HG02798 (cell line): ENCODE measurements around the gene FBXO8.
"Not testable (repeated sequence)": the region's sequence is repeated elsewhere in the genome, so short reads cannot be mapped to it uniquely, and the experiment has no call there.

Experiments used
- ATAC-seq: cut with Tn5 transposase; IDR thresholded peaks from one replicate; pipeline ENCODE4 v1.9.1; 2021; ENCODE audit warnings: mild to moderate bottlenecking; ENCODE audit not compliant: unreplicated experiment, poor library complexity

Gene FBXO8, protein sequence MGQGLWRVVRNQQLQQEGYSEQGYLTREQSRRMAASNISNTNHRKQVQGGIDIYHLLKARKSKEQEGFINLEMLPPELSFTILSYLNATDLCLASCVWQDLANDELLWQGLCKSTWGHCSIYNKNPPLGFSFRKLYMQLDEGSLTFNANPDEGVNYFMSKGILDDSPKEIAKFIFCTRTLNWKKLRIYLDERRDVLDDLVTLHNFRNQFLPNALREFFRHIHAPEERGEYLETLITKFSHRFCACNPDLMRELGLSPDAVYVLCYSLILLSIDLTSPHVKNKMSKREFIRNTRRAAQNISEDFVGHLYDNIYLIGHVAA

DNA sequence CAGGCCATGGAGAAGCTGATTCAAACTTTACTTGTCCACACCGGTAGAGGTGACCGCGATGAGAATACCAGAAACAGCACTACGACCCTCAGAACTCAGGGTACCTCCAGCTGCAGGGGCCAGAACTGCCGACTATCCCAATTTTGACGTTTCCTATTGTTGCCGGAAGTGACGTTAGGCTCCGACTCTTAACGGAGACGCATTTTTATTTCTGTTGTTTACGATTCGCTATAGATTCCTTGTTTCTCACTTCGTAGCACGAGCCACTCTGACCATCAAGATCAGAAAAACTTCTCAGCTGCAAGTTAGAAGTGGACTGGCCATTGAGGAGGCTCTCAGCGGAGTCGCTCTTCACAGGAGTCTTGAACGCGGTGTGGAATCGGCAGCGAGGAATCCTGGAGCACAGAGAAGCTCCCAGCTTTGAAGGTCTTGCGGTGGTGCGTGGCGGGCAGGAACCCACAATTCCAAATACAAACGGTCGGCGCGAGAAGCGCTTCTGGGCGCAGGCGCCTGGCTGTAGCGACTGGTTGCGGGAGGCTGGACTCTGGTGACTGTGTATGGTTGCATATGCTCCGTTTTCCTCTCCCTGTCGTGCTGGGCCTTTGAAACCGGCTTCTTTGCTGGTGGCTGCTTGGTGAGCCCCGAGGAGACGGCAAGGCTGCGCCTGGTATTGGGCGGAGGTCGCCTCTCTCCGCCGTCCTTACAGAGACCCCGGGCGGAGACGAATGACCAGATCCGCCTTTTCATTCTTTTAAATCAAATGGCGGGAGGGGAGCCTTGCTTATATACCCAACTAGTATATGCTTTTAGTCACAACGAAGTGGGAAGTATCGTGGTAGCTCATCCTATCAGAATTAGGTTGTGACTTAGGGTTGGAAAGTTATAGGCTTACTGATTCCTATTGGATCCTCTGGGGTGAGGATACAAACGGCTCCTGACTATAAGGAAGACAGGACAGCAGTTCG lies at the start of gene FBXO8, which contains the start of gene CEP44:
Gene FBXO8, minus strand, starts transcription at position 161 of the 965 bp plus-strand sequence. CDS start 20,575 bp downstream, outside the sequence.
Gene CEP44, plus strand, starts transcription at position 405 of the 965 bp plus-strand sequence. CDS start 15,211 bp downstream, outside the sequence.
- peak; percentile 66 for ATAC-seq

DNA sequence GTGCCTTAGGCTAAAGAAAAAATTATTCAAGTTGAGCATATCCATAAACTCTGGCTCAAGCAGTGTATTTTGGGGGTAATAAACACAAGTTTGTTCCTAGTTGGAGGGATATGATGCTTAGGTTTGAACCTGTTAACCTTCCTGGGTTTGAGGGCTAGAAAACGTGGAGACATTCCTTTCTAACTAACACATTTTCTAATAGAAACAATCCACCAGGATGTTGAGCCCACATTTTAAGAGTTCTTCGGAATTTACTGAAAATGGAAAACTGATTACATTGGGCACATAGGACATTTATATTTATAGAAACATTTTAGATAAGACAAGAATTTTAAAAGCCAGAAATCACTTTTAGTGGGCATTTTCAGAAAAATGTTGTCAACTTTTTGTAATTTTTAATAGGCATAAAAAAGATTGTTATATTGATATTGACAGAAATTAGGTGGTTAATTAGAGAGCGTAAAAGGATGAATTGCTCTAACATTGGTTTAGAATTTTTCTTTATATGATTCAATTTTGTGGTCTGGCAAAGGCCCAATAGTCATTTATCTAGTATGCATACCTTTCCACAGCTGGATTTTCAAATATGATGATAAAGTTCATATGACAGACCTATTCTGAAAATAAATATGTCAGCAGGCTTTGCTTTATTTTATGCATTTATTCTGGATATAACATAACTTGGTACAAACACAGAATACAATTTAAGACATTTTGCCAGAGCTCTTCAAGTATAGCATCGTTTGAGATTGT lies 49.5 kb upstream of the FBXO8 start:
- no peak for ATAC-seq

DNA sequence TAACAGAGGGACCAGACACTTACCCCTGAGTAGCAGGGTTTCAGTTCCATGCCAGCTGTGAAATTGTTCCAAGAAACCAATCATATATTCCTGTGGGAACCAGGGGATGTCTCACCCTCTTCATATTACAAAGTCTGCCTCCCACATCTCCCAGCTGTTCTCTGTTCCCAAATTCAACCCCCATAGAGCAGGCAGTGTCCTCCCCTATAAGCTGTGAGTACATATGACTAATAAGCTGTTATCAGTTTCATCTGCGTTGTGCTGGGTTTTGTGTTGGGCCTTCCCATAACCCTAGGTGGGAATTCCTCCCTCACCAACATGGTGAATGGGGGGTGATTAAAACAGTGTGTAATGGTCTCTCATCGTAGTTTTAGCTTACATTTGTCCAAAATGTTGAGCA lies 41.3 kb upstream of the FBXO8 start:
- ATAC-seq = no peak

DNA sequence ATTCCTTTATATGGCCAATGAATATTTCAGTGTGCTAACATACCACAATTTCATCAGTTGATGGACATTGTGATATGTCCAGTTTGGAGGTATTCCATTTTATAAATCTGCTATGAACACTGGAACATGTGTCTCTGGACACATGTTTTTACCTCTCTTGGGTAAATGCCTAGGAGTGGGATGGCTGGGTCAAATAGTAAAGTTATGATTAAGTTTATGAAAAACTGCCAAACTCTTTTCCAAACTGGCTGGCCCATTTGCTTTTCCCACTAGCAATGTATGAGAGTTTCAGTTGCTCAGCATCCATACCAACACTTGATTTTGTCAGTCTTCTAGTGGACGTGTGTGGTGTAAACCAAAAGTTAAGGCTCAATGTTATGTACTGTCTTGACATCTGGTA lies 40.8 kb upstream of the FBXO8 start:
- no peak for ATAC-seq

DNA sequence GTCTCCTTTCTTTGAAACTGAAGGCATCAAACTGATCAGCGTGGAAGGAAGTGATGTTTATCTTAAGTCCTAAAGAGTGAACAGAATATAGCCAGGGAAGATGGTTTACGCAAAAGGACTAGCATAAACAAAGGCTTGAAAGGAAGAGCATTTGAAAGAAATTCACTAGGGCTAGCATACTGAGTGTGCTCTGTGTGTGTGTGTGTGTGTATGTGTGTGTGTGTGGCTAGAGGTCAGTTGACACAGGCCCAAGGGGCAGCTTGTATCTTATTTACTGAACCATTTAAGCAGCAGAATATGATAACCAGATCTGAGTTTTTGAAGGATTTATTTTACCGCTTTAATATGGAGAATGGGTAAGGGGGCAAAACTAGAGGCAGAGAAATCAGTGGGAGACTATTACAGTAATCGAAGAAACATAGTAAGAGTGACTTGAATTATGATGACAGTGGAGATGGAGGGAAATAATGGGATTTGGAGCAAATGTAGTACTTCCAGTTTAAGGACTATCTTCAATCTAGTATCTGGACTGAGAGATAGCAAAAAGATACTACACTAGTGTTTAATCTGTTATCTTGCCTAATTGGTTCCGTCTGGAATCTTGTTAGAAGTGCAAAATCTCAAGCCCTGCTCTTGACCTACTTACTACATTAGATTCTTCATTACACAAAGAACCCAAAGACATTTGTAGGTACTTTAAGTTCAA lies 37.2 kb upstream of the FBXO8 start:
- no peak for ATAC-seq

DNA sequence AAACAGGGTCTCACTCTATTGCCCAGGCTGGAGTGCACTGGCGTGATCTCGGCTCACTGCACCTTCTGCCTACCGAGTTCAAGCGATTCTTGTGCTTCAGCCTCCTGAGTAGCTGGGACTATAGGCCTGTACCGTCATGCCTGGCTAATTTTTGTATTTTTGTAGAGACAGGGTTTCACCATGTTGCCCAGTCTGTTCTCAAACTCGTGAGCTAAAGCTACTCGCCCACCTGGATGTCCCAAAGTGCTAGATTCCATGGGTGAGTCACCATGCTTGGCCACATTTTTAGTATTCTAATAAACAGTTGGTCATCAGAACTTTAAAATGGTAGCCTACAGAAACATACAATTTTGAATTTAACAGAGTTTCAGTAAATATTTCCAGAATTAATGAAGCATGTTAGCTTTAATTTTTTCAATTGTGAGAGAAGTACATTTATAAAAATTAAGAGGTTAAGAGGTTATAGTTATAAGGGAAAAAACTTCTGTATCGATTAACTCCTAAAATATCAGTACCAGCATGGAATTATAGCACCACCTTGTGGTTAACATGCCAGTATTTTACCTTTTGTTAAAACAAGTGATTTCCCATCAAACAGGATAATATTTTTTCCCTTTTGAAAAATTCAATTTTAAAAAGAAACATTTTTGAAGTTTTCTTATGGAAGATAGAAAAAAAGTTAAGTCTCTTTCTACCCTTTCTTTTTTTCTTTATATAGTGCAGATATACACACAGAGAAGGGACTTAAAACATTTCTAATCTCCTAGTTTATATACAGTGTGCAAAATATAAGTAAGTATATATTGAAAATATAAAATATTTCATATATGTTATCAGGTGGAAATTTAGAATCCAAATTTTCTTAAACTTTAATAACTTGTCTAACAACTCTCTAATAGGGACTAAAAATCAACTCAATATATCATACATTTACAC lies 35.6 kb upstream of the FBXO8 start:
- ATAC-seq = no peak

DNA sequence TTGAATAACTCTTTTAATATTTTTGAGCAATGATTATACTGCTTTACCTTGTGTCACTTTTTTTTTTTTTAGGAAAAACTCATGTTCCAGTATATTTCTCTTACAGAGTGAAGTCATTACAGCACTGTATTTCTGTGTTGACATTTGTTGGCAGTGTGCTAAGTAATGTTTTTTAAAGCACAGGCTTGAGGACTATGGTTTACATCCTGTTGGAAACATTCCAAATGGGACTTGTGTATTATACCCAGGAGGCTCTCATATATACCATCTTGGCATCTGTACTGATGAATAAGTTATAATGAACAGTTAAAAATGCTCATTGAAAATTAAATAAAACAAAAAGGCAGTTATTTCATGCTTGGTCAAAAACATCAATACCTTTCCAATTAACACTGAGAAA lies 34.1 kb upstream of the FBXO8 start:
- ATAC-seq = no peak

DNA sequence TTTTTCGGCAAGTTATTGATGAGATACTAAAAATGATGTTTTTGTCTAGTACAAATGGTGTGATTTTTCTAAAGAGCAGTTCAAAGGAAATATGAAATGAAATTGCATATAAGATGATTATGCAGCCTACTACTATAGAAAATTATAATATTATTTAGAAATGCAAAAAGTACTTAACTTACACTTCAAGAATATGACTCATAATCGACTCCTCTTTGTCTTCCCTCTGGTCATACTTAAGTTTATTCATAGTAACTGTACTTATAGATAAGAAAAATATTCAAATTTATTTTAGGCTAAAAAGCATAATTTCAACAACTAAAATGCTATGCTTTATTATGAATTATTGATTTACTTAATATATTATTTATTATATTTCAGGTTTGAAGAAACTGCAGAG lies 33.5 kb upstream of the FBXO8 start:
- ATAC-seq = no peak

DNA sequence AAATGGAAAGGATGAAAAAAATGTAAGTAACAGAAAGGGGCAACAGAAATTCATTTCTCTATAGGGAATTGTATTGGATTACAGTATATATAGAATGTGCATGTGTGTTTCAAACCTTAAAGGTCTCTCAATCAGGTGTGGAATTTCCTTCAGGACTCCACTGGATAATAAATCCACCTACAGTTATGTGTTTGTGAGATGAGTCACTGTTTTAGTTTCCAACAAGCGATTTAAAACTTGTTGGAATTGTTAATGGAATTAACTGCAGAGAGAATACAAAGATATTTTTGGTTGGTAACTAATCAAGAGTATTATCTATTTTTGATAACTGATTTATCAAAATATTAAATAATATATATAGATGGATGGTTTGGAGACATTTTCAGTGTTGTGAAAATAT lies 33.1 kb upstream of the FBXO8 start:
- no peak for ATAC-seq

DNA sequence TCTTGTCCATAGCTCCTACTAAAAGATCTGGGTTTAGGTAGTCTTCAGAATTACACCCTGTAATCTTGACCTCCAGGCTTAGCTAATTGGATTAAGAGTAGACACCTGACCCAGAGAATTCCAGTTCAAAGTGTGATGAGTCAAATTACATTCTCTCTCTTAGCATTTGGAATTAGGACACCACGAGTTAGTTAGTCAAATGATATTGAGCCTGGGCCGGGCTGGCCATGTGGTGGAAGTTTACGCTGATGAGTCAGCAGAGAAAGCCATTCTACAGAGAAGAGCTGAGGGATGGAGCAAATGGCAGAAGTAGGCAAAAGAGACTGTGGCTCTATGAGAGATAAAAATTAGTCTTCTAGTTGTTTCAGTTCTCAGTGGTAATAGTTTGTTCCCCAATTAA lies 31.3 kb upstream of the FBXO8 start:
- no peak for ATAC-seq

DNA sequence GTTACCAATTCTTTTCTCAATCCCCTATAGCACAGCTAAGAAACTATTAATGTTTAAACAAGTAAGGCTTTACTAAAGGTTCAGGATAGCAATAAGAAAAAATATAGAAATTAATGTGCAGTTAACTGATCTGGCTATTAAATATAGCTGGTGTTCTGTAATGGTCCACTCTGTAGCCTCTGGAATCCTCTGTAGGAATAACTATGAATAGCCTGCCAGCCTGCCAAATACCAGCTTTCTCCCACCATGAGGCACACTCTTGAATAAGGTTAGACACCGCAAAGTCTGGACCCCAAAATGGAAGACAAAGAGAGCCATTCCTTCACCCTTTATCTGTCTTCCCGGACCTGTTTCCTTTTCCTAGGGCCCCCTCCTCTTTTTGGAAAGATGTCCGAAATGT lies 30.8 kb upstream of the FBXO8 start:
- ATAC-seq = no peak

DNA sequence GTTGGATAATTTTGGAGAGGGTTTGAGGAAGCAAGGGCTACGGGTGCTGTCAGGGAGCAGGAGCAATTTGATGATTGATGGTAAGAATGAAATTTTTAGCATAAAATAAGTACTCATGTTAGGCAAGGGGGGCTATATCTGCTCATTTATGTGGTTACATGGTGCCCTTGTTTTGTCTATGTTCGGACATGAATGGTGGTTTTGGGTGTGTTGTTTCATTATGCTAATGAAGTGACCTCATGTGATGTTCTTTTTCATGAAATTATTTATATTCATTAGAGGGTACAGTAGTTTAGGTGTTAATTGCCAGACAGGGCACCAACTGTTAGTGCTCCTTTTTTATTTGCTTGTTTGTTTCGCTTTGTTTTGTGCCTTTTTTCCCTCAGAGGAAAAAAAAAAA lies 29.5 kb upstream of the FBXO8 start:
- no peak for ATAC-seq

DNA sequence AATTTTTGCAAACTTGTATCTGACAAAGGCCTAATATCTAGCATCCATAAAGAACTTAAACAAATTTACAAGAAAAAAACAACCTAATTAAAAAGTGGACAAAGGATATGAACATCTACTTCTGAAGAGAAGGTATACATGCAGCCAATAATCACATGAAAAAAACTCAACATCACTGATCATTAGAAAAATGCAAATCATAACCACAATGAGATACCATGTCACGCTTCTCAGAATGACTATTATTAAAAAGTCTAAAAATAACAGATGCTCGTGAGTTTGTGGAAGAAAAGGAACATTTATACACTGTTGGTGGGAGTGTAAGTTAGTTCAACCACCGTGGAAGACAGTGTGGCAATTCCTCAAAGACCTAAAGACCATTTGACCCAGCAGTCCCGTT lies 24.2 kb upstream of the FBXO8 start:
- no peak for ATAC-seq

DNA sequence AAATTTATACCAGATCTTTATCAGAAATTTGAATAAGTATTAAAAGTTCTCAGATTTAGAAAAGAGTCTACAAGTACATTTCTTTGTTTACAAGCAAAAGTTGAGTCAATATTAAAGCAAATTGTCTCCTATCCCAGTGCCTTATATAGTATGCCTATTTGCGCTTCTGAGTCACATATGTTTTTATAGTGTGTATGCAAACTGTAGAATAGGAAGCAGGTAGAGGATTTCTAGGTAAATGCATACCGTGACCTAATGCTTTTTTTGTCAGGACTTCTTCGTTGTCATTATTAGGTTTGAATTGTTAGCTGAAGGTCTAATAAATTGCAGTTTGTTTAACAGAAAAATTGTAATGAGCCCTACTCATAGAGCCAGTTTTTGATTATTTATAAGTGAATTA lies 22.5 kb upstream of the FBXO8 start:
- ATAC-seq = no peak

DNA sequence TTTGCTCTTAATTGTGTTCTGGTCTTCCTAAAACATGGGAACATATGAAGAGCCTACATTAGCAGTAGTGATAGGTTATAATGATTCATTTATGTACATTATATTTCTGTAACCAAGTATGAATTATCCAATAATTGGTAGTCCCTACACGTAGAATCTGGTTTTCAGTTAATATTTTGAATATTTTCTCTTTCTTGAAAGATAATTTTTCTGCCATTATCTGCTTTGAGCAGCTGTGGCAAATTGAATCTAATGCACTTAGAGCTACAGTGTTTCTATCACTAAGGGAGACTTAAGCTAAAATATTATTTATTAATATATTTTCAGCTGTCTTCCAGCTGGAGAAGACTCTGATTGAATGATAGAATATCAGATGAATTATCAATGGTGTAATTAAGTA lies 21.2 kb upstream of the FBXO8 start:
- ATAC-seq = no peak

DNA sequence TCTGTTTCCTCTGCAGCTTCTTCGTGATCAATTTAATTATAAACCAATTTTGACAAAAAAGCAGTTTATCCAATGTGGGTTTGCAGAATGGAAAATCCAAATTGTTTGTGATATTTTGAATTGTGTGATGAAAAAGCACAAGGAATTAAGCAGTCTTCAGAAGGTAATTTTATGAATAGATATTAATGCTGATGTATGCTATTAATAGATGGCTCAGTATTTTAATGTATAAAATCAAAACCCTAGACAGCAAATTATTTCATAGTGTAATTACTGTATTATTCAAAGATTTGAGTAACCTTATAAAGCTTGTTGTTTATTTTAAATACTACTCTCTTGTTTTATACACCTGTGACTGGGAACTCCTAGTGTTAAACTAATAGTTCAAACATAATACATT lies 20.2 kb upstream of the FBXO8 start:
- ATAC-seq = no peak

DNA sequence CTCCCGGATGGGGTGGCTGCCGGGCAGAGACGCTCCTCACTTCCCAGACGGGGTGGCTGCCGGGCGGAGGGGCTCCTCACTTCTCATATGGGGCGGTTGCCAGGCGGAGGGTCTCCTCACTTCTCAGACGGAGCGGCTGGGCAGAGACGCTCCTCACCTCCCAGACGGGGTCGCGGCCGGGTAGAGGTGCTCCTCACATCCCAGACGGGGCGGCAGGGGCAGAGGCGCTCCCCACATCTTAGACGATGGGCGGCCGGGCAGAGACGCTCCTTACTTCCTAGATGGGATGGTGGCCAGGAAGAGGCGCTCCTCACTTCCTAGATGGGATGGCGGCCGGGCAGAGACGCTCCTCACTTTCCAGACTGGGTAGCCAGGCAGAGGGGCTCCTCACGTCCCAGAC lies 11.7 kb upstream of the FBXO8 start:
- ATAC-seq = not testable (repeated sequence)

DNA sequence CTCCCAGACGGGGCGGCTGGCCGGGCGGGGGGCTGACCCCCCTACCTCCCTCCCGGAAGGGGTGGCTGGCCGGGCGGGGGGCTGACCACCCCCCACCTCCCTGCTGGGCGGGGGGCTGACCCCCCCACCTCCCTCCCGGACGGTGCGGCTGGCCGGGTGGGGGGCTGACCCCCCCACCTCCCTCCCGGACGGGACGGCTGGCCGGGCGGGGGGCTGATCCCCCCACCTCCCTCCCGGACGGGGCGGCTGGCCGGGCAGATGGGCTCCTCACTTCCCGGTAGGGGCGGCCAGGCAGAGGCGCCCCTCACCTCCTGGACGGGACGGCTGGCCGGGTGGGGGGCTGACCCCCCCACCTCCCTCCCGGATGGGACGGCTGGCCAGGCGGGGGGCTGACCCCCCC lies 11.2 kb upstream of the FBXO8 start:
- ATAC-seq = not testable (repeated sequence)

DNA sequence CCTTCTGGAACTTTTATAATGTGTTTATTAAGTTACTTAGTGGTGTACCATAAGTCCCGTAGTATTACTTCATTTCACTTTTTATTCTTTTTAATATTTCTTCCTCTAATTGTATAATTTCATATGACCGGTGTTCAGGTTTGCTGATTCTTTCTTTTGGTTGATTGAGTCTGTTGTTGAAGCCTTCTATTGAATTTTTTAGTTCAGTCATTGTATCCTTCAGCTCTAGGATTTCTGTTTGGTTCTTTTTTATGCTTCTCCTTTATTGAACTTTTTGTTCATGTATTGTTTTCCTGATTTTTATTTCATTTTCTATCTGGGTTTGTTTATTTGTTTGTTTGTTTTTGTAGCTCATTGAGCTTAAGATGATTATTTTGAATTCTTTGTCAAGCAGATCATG lies 9.0 kb upstream of the FBXO8 start:
- no peak for ATAC-seq
